ENCODE data around the gene TMPRSS9. TPM values are rescaled to one million over a fixed set of nuclear protein-coding genes. Genes with fewer than 3 reads are reported as not detected.

Gene TMPRSS9
- total RNA-seq, 1 experiment from 2014 or later, result not detected

DNA sequence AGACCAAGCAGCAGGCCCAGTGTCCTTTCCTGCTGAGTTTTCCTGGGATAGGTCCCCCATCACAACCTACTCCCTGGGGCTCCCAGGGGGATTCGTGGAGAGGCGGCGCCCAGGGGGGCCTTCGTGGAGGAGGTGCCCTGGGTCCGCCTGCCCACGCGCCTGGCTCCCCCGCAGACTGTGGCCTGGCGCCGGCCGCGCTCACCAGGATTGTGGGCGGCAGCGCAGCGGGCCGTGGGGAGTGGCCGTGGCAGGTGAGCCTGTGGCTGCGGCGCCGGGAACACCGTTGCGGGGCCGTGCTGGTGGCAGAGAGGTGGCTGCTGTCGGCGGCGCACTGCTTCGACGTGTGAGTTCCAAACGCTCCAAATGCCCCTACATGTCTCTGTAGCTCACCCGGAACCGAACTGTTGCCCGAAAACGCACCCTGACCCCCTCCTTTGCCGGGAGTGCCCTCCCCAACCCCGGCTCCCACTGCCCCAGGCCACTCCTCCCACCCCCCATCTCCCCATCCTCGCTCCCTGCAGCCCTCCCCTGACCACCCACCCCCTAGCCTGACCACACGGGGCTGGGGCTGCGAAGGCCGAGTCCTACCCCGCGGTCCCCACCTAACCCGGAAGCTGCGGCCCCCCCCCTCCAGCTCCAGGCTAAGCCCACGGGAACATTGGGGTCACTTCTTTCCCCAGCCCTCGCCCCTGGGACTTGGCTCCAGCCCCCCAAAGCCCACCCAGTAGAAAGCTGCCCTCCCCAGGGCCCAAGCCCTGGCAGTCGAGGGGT, 64.0 kb downstream of the TMPRSS9 start:
- Histone ChIP-seq H3K79me2 (ENCODE audit: low read length) (peaks cover 35% of the 10 kb centered on the region), H3K27me3 (ENCODE audit: low read length) (no peaks in the 10 kb centered on the region), H4K20me1 (ENCODE audit: low read length) (0 out of 2 replicates have a peak, but pooled peaks cover 5% of the 10 kb centered on the region), H2AFZ (ENCODE audit: low read length) (no peak overlapping the region), H3K4me2 (ENCODE audit: low read length) (0 out of 2 replicates have a peak overlapping the region, but pooled peaks have one; percentile 99), H3K36me3 (ENCODE audit: low read depth, low read length) (no peaks in the 10 kb centered on the region), H3F3A (ENCODE audit: low read length, unreplicated experiment) (peaks cover 4% of the 10 kb centered on the region), H3K4me3 (ENCODE audit: low read length) (no peak overlapping the region), H3K4me1 (ENCODE audit: insufficient read depth, low read length) (peaks cover 12% of the 10 kb centered on the region; the same call in 1 of the 2 replicates), H3K9me2 (replicated peaks; ENCODE audit: low read length) (no peaks in the 10 kb centered on the region), H3K9ac (ENCODE audit: low read length) (no peak overlapping the region), H3K27ac (ENCODE audit: low read length) (no peak overlapping the region), H3K9me3 (ENCODE audit: low read length) (no peaks in the 10 kb centered on the region)
- ATAC-seq, result no peak
- BruUV-seq (replicated peaks), result no TSS peak
- ChIA-PET CTCF (no interaction called here), POLR2A (ENCODE audit: unreplicated experiment) (no interaction called here)
- TF ChIP-seq EZH2 (IDR thresholded peaks at IDR 0.05; ENCODE audit: low read length, unreplicated experiment), result no peak
- TF ChIP-seq, protein P1, sequence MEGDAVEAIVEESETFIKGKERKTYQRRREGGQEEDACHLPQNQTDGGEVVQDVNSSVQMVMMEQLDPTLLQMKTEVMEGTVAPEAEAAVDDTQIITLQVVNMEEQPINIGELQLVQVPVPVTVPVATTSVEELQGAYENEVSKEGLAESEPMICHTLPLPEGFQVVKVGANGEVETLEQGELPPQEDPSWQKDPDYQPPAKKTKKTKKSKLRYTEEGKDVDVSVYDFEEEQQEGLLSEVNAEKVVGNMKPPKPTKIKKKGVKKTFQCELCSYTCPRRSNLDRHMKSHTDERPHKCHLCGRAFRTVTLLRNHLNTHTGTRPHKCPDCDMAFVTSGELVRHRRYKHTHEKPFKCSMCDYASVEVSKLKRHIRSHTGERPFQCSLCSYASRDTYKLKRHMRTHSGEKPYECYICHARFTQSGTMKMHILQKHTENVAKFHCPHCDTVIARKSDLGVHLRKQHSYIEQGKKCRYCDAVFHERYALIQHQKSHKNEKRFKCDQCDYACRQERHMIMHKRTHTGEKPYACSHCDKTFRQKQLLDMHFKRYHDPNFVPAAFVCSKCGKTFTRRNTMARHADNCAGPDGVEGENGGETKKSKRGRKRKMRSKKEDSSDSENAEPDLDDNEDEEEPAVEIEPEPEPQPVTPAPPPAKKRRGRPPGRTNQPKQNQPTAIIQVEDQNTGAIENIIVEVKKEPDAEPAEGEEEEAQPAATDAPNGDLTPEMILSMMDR (conservative IDR thresholded peaks at IDR 0.05; ENCODE audit: low read depth, low read length), result no peak
- no peak for TF ChIP-seq EZH2phosphoT487 (IDR thresholded peaks at IDR 0.05; ENCODE audit: borderline replicate concordance, low read length)
- DNase-seq, result no peak
- intact Hi-C loops (cut with micrococcal nuclease), result no loop called here

DNA sequence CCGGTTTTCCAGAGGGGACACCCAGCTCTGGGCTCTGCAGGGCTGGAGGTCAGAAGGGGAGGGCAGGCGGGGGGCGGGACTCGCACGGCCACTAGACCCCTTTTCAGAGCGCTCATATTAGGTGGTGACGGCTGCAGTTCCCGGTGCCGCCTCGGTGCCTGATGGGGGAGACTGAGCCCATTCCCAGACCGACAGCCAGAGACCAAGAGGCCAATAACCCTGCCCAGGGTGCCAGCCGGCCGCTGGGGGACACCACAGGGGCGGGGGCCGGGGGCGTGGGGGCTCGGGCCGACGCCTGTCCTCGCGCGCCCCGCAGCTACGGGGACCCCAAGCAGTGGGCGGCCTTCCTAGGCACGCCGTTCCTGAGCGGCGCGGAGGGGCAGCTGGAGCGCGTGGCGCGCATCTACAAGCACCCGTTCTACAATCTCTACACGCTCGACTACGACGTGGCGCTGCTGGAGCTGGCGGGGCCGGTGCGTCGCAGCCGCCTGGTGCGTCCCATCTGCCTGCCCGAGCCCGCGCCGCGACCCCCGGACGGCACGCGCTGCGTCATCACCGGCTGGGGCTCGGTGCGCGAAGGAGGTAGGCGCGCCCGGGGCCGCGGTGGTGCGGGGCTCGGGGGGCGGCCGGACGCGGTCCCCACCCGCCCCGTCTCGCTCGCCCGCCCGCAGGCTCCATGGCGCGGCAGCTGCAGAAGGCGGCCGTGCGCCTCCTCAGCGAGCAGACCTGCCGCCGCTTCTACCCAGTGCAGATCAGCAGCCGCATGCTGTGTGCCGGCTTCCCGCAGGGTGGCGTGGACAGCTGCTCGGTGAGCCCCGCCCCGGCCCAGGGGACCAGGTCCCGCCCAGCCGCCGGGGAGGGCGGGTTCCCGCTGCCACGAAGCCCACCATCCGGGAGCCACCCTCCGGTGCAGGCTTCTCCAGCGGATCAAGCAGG, 64.9 kb downstream of the TMPRSS9 start:
- no peaks in the 10 kb centered on the region for H3K9me2 ChIP-seq (replicated peaks; ENCODE audit: low read length)

More for the DNA sequence above, 64.9 kb downstream of the TMPRSS9 start:
- intact Hi-C loops (cut with micrococcal nuclease), result no loop called here
- DNase-seq (peak; percentile 66), ATAC-seq (peak; percentile 60)
- Histone ChIP-seq H3K4me2 (ENCODE audit: low read length) (peak overlapping the region; percentile 99), H3K36me3 (ENCODE audit: low read depth, low read length) (no peaks in the 10 kb centered on the region), H3K4me3 (ENCODE audit: low read length) (peak overlapping the region; percentile 97), H3F3A (ENCODE audit: low read length, unreplicated experiment) (peaks cover 4% of the 10 kb centered on the region), H2AFZ (ENCODE audit: low read length) (no peak overlapping the region), H3K4me1 (ENCODE audit: insufficient read depth, low read length) (peaks cover 12% of the 10 kb centered on the region; the same call in 1 of the 2 replicates), H4K20me1 (ENCODE audit: low read length) (0 out of 2 replicates have a peak, but pooled peaks cover 5% of the 10 kb centered on the region), H3K27ac (ENCODE audit: low read length) (peak overlapping the region; percentile 96; the same call in 1 of the 2 replicates), H3K27me3 (ENCODE audit: low read length) (no peaks in the 10 kb centered on the region), H3K9ac (ENCODE audit: low read length) (peak overlapping the region; percentile 100; the same call in 1 of the 2 replicates), H3K79me2 (ENCODE audit: low read length) (peaks cover 35% of the 10 kb centered on the region), H3K9me3 (ENCODE audit: low read length) (no peaks in the 10 kb centered on the region)
- CTCF ChIA-PET, result no interaction called here
- TF ChIP-seq EZH2phosphoT487 (IDR thresholded peaks at IDR 0.05; ENCODE audit: borderline replicate concordance, low read length) (no peak), EZH2 (IDR thresholded peaks at IDR 0.05; ENCODE audit: low read length, unreplicated experiment) (no peak)
- TF ChIP-seq, protein P1 (conservative IDR thresholded peaks at IDR 0.05; ENCODE audit: low read depth, low read length), result peak; percentile 34; the same call in 1 of the 2 replicates
- POLR2A ChIA-PET (ENCODE audit: unreplicated experiment), result no interaction called here
- BruUV-seq (replicated peaks), result no TSS peak

All from PC-3 (cell line).